ENCODE data around the gene ABTB2.
"Not testable (repeated sequence)": the region's sequence is repeated elsewhere in the genome, so short reads cannot be mapped to it uniquely, and the experiment has no call there.

Gene ABTB2

DNA sequence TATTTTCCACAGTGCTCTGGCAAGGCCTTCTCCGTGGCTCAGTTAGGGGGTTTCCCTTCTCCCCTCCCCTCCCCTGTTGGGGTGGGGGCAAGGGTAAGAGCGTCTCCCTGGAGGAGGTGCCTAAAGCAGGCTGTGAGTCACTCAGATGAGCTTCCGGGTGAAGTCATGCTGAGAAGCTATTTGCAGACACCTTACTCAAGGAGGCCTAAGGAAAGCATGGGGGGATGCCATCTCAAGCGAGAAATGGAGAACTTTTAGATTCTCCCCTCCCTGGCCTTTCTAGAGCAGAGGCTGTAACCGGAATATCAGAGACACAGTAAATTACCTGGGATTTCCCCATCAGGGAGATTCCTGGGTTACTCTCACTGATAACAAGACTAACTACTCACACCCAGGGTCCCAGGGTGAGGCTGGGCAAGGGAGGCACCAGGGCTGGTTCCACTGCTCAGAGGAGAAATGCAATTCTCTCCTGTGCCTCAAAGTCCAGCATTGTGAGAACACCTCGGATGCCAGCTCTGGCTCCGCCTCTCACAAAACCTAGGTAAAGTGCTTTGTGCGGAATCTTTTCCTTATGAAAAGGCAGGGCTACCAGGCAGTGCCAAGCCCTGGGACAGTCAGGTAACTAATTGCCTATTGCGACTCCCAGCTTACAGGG, 123.6 kb downstream of the ABTB2 start:
- DNase-seq: peak; percentile 80

DNA sequence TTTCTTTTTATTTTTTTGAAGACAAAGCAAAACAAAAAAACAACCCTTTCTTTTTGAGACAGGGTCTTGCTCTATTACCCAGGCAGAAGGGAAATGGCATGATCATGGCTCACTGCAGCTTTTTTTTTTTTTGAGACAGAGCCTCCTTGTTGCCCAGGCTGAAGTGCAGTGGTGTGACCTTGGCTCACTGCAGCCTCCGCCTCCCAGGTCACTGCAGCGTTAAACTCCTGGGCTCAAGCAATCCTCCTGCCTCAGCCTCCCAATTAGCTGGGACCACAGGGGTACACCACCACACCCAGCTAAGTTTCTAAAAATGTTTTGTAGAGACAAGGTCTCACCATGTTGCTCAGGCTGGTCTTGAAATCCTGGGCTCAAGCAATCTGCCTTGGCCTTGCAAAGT, 124.6 kb downstream of the ABTB2 start:
- DNase-seq: no peak

DNA sequence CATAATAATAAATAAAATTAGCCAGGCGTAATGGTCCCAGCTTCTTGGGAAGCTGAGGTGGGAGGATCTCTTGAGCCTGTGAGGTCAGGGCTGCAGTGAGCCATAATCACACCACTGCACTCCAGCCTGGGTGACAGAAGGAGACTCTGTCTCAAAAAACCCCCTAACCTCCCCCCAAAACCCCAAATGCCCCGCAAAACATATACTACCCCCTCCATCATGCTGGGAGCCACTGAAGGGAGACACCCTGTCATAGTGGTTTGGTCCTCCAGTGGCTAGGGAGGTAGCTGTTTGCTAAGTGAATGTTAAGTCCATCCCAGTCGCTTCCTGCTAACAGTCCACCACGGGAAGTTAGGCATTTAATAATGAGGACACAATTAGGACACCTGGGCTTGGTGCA, 125.0 kb downstream of the ABTB2 start:
- no peak for DNase-seq

DNA sequence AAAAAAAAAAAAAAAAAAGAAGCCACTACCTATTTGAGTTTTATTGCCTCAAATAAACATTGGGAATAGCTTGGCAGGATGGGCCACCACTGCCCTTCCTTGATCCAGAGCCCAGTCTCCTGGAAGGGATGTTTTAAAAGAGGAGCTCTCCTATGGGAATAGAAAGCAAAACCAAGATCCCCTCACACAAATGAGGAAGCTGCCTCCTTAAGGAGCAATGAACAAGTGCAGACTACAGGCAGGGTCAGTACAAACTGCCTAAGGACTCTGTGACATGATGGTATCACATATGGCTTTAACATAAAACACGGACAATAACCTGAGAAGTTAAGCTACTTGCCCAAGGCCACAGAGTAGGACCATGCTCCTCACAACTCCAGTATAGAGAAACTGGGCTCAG, 131.6 kb downstream of the ABTB2 start:
- DNase-seq: no peak

DNA sequence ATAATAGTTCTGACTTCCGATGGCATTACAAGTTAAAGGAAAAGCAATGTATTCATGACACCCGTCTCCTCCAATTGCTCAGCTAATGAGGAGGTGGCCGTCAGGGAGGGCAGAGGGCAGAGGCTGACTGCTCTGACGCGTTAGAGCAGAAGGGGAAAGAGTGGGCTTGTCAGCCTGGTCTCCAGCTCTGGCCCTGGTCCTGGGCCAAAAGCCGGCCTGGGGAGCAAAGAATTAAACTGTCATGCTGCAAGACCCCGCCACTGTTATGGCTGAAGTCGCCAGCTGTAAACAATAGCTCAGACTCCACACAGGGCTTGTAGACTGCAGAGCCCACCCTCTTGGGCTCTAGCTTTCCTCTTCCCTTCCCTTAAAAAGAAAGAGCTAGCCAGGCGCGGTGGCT, 132.7 kb downstream of the ABTB2 start:
- DNase-seq: no peak

DNA sequence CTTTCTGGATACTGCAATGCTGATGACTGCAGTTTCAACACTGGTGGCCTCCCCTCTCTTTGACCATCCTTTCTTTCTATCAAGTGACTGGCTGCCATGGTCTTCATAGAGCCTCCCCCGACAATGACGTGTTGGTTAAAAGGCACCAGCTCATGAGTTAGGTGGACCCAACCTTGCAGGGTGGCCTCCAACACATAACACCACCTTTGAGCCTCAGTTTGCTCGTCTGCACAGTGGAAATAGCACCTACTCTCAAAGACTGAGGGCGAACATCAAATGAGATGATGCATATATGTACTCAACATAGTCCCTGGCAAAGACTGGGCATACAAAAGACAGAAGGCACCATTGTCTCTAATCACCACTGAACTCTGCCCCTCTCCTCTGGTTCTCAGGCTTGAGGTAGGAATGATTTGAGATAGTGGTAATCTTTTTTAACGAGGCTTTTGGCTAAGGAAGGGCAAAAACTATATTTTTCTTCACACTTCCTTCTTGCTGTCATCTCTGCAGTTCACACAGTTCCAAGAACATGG, 133.3 kb downstream of the ABTB2 start:
- DNase-seq: no peak

DNA sequence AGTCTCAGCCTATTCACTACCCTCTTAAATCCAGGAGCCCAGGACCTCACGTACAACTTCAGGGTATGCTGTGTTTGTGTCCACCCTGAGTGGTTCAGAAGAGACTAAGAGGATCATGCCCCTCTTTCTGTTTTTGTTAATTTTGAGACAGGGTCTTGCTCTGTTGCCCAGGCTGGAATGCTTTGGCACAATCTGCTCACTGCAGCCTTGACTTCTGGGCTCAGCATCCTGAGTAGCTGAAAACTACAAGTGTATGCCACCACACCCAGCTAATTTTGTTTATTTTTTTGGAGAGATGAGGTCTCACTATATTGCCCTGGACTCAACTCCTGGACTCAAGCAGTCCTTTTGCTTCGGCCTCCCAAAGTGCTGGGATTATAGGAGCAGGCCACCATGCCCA, 133.9 kb downstream of the ABTB2 start:
- no peak for DNase-seq

DNA sequence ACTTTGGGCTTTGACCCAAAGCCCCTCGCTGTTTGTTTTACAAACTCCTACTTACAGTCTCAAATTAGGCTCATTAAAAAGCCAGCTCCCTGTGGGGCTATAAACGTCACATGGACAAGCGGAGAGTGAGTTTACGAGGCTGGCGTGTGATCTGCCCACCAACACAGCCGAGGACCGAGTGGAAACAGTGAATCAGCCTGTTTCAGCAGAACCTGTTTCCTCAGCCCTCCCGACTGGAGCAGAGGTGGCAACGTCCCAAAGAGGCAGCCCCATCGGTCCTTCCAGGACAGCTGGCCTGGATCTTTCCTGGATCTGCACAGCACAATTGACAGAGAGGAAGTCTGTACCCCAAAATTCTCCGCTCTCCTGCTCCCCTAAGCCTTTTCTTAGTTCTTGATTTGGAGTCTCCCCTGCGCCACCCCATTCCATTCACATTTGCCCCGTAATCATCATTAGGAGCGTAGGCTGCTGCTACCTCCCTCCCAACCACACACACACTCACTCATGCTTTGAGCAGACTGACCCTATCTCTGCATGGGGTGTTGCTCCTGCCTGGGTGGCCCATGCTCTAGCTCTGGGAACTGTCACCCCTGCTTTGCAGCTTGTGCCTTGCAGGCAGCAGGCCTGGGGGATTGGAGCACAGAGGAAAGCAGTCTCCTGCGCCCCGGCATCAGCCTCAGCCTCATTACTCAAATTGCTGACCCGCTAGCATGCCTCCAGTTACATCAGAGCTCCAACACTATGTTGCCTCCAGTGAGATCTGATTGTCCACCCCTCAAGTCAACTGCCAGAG, 134.6 kb downstream of the ABTB2 start:
- no peak for DNase-seq

DNA sequence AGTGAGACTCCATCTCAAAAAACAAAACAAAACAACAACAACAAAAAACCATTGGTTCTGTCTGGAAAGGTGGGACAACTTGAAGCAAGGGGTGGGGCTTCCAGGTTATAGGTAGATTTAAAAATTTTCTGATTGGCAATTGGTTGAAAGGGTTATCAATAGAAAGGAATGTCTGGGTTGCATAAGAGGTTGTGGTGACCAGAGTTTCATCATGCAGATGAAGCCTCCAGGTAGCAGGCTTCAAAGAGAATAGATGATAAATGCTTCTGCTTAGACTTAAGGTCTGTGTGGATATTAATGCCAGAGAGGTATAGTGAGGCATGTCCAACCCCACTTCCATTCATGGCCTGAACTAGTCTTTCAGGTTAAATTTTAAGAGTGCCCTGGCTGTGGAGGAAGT, 135.8 kb downstream of the ABTB2 start:
- DNase-seq: no peak

DNA sequence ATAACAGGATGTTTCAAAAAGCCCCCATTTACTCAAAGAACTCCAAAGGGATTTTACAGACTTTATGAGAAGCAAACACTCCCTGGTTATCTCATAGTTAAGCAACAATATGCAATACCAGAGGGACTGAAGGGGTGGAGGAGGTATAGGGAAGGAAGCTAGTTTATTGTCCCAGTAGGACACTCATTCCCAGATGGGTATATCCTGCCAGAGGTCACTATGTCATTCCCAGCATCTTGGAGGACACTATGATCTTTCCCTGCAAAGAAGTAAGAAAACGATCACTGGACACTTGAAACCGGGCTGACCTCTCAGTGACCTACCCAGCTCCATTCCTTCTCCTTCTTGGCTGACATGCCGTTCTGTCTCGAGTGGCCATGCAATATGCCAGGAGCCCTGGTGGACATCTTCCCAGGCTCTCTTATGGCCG, 137.9 kb downstream of the ABTB2 start:
- no peak for DNase-seq

DNA sequence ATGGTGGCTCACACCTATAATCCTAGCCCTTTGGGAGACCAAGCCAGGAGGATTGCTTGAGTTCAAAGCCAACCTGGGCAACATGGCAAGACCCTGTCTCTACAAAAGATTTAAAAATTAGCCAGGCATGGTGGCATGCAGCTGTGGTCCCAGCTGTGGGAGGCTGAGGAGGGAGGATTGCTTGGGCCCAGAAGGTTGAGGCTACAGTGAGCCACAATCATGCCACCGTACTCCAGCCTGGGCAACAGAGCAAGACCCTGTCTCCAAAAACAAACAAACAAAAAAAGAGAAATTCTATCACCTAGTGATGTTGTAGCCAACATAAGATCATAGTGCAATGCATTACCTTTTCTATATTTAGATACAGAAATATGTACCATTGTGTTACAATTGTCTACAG, 138.5 kb downstream of the ABTB2 start:
- no peak for DNase-seq

DNA sequence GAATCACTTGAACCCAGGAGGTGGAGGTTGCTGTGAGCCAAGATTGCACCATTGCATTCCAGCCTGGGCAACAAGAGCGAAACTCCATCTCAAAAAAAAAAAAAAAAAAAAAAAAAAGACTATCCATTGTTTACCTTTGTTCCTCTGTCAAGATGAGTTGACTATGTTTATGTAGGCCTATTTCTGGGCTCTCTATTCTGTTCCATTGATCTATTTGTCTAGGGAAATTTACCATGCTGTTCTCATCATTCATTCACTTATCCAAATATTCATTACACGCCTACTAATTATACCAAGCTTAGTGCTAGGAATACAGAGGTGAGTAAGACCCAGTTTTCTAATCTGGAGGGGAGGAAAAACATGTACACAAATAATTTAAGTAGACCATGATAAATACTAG, 139.1 kb downstream of the ABTB2 start:
- not testable (repeated sequence) for DNase-seq

DNA sequence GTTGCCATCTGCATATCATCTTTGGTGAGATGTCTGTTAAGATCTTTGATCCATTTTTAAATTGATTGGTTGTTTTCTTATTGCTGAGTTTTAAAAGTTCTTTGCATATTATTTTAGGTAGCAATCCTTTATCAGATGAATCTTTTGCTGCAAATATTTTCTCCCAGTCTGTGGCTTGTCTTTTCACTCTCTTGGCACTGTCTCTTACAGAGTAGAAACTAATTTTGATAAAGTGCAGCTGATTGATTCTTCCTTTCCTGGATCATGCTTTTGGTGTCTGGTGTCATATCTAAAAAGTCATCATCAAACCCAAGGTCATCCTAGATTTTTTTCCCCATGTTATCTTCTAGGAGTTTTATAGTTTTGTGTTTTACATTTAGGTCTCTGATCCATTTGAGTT, 139.7 kb downstream of the ABTB2 start:
- no peak for DNase-seq

DNA sequence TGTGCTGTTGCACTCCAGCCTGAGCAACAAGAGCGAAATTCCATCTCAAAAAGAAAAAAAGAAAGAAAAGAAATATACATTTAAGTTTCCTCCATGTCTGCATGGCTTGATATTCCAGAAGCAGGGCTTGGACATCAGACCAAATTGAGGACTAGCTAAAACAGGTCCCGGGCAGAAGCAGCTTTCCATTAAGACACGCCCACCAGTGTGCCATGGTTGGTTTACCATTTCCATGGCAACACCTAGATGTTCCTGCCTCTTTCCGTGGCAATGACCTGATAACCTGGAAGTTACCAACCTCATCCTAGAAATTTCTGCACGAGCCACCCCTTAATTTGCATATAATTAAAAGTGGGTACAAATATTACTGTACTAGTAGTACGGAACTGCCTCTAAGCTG, 141.1 kb downstream of the ABTB2 start:
- DNase-seq: no peak

DNA sequence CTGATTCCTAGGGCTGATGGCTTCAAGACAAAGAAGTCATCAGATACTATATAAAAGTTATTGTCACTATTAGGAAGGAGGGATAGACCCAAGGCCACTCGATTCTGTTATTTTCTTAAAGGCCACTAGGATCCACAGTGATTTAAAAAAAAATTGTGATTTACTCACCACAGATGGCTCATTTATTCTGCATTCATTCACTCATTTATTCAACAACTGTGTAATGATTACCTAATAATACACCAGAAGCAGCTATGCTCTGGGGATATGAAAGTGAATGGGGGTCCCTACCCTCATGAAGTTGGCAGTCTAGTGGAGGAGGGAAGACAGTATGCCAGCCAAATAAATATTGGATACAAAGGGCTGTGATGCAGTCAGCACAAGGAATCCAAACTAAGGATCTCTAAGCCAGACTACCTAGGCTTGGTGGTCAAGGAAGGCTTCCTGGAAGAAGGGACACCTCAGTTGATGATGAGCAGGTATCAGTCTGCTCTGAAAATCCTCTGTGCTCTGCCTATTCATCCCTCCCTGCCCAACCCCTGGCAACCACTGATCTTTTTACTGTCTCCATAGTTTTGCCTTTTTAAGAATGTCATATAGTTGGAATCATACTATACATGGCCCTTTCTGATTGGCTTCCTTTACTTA, 141.9 kb downstream of the ABTB2 start:
- DNase-seq: no peak

DNA sequence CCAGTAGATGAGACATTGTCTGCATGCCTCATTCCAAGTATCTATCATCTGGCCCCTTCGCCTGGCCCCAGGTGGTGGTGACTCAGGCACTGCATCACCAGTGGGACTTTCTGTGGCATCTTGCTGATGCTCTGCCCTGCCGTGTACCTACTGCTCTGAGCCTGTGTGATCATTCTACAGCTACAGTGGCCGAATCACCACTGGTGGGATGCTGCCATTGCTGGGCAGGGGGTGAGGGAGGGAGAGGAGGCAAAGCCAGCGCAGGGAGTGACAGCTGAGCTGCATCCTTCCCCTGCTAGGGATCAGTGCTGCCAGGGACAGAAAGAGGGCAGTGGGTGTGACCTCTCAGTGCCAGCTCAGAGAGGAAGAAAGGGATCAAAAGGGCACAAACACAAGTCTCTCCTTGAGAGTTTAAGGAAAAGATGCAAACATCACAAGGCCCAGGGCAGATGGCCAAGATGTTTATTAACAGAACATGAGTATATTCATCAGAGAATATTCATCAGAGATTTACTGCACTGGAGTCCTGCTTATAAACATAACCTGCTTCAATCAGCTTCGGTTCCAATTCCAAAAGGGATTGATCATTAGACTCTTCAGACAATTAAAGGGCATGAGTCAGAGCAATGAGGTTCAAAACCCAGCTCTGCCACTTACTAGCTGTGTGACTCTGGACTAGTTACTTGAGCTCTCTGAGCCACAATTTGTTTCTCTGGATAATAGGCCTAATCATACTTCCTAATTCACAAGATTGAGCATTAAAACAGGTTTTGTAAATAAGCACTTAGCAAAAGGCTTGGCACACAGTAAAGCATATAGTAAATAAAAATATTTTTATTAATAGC, 142.6 kb downstream of the ABTB2 start:
- DNase-seq: peak; percentile 35

DNA sequence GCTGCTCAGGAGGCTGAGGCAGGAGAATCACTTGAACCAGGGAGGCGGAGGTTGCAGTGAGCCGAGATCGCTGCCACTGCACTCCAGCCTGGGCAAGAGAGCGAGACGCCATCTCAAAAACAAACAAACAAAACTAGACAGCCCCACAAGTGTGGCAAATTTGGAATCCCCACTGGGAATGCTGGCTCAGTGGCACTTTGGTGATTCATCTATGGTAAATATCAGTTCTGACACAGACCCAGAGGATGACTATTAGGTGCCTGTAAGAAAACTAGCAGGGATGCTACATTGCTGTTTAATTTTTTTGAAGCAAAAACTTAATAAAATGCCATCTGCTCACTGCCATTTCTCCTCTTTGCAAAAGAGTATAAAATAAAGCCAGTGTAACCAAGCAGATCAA, 144.4 kb downstream of the ABTB2 start:
- DNase-seq: no peak

DNA sequence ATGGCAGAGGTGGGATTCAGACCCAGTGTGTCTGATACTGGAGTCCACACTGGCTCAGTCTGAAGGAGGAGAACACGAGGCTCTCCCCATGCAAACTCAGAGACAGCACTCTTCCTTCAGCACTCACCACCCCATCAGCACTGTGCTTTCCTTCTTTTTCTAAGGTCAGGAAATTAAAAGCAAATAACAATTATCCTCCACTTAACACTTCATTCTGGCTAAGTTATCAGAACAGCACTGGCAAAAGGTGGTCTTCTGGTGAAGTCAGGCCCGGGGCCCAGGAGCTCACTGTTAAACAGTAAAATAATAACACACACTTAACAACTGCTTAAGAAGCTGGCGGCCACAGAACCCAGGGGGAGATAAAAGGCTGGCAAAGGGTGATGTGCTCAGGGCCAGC, 145.2 kb downstream of the ABTB2 start:
- DNase-seq: no peak

DNA sequence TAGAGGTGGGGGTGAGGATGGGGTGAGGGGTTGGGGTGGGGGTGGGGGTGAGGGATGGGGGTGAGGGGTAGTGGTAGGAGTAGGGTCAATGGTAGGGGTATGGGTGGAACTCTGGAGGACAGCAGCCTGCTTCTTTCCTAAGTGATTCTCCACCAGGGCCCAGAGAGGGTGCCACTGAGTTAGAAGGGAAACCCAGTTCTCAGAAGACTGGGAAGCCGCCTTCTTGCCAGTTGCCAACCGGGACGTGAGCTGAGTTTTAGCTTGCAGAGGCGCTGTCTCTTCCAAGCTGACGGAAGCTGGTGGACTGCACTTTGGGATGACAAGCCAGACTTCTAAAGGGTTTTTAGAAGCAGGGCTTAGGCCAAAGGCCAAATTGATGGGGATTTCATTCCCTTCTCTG, 148.0 kb downstream of the ABTB2 start:
- DNase-seq: no peak

DNA sequence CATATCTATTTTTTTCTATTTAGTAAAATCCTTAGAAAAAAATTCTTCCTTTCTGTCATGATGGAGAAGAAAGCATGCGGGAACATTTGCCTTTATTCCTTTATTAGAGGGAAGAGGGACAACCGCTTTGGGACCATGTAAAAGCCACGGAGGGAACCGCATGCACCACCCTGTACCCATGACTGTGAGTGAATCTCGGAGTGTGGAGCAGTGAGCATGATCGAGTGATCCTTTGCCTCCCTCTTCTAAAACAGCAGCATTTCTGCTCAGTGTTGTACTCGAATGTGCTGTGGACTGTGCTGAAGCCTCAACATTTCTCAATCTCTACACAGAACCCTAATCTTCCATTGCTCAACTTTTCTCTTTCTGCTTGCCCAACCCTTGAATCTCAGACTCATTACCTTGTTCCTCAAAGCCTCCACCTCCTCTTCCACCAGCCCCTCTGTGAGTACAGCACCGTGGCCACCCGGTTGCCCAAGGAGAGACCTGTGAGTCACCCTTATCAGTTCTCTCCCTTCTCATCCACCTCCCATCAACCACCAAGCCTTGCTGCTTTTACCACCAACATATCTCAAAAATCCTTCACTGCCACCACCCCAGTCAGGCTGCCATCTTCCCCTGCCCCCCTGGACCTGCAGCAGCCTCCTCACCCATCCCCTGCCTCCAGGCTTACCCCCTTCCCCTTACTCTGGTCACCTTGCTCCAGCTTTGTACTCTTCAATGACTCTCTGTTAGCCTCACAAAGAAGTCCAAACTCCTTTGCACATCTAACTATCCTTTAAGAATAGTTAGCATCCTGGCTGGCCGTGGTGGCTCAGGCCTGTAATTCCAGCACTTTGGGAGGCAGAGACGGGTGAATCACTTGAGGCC, 149.3 kb downstream of the ABTB2 start:
- DNase-seq: no peak

DNA sequence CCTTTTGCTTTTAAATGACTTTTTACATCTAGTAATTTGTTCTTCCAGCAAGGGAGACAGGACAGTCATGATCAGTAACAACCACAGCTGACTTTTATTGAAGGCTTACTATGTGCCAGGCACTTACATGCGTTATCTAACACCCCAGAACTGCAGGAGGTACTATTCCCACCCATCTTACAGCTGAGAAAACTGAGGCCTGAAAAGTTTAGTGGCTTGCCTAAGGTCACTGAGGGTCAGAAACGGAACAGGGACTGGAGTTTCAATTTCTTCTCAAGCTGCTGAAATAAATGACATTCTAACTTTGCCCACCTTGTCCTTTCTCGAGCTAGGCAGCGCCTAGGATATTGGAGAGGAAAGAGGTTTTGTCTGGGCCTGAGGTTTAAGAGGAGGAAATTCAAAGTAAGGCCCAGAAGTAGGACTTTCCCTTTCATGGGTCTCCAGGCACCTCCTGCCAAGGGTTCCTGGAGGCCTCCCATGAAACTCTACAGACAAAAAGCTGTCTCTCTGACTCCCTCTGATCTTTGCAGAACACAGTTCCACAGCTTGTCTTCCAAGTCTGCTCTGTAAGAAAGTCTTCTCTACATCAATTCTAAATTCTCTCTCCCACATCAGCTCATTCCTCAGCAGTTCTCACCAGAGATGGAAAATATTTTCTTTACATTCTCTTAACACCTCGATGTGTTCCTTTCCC, 150.2 kb downstream of the ABTB2 start:
- no peak for DNase-seq
